HepG2 (cell line): ENCODE measurements around the gene ERVH48-1. TPM values are rescaled to one million over a fixed set of nuclear protein-coding genes. Genes with fewer than 3 reads are reported as not detected.

Experiments used
- ATAC-seq: fragments of 200-7000 bp; cut with Tn5 transposase; 3 replicates; pipeline ENCODE4 v1.9.1; 2020; ENCODE audit warnings: mild to moderate bottlenecking, moderate library complexity
- BruUV-seq: library from RNA; stranded (reverse); fragments of 400-500 nt; replicated peaks from 2 replicates; lab custom pipeline; 2021; lab: Mats Ljungman, UMichigan
- CTCF ChIA-PET: fragments of 300-600 bp; formaldehyde crosslinking; extraction: SDS; loops from one replicate; lab custom pipeline; 2021; ENCODE audit warnings: low total read pairs, inconsistent platforms, low intra/inter-chr PET ratio; lab: Yijun Ruan, JAX
- POLR2A ChIA-PET: fragments of 350-600 bp; sonication (Branson Sonifier 250); formaldehyde crosslinking; loops from one replicate; lab custom pipeline; 2020; ENCODE audit warnings: antibody characterized with exemption, inconsistent platforms; lab: Yijun Ruan, JAX
- DNase-seq: peaks from one replicate; pipeline ENCODE4 v3.0.0-alpha.2; 2015; ENCODE audit warnings: low spot score
- FAIRE-seq: peaks from 3 replicates; lab custom pipeline; 2011; peaks lifted over from hg19 to GRCh38; lab: Jason Lieb, UNC
- H2AFZ ChIP-seq: one replicate; pipeline ENCODE4 v1.6.1; 2011; ENCODE audit warnings: low read length, inconsistent platforms
- H3K27ac ChIP-seq: fragments of 300-600 bp; 3 replicates; pipeline ENCODE4 v1.8.0; 2011; ENCODE audit warnings: mixed run types, mild to moderate bottlenecking, mixed read lengths, low read length, inconsistent platforms; ENCODE audit not compliant: insufficient read depth; ENCODE audit errors: extremely low read length
- H3K27me3 ChIP-seq, 2 experiments: fragments of 200-600 bp in 1 of 2; 2 replicates in 1 of 2; 3 replicates in 1 of 2; pipeline versions ENCODE4 v1.6.0 to v1.8.0; 2011; ENCODE audit warnings: low read length in 2 of 2, mild to moderate bottlenecking in 2 of 2, moderate library complexity in 2 of 2, inconsistent platforms in 1 of 2; ENCODE audit not compliant: insufficient read depth in 2 of 2, control insufficient read depth in 1 of 2
- H3K36me3 ChIP-seq, 2 experiments: fragments of 200-600 bp in 1 of 2; replicated peaks in 1 of 2; 2 replicates in 1 of 2; 3 replicates in 1 of 2; pipeline versions ENCODE4 v1.5.1 to v1.8.0; 2011; ENCODE audit warnings: low read length in 2 of 2, inconsistent platforms in 1 of 2; ENCODE audit not compliant: insufficient read depth in 2 of 2, control insufficient read depth in 1 of 2
- H3K4me1 ChIP-seq: 2 replicates; pipeline ENCODE4 v1.5.1; 2012; ENCODE audit warnings: low read length, inconsistent platforms; ENCODE audit not compliant: insufficient read depth
- H3K4me2 ChIP-seq: 2 replicates; pipeline ENCODE4 v1.6.0; 2011; ENCODE audit warnings: low read depth, low read length, inconsistent platforms
- H3K4me3 ChIP-seq, 3 experiments: fragments of 200-600 bp in 1 of 3; sonication (generic), shearing (Covaris generic) in 1 of 3; replicated peaks in 1 of 3; 2 replicates each; pipeline ENCODE4 v1.5.1; 2011 to 2016; ENCODE audit warnings: low read length in 3 of 3, inconsistent platforms in 2 of 3, low read depth in 2 of 3, mild to moderate bottlenecking in 2 of 3, control low read depth in 1 of 3, mixed read lengths in 1 of 3; ENCODE audit not compliant: insufficient read depth in 1 of 3
- H3K79me2 ChIP-seq: one replicate; pipeline ENCODE4 v1.6.1; 2011; ENCODE audit warnings: low read length, inconsistent platforms; ENCODE audit not compliant: insufficient read depth
- H3K9ac ChIP-seq: 2 replicates; pipeline ENCODE4 v1.6.0; 2011; ENCODE audit warnings: mild to moderate bottlenecking, low read depth, low read length, inconsistent platforms; ENCODE audit not compliant: insufficient read depth
- H3K9me3 ChIP-seq: 2 replicates; pipeline ENCODE4 v1.5.1; 2012; ENCODE audit warnings: mild to moderate bottlenecking, low read length
- H4K20me1 ChIP-seq: 2 replicates; pipeline ENCODE4 v1.6.0; 2011; ENCODE audit warnings: inconsistent platforms, mild to moderate bottlenecking, low read length, moderate library complexity; ENCODE audit not compliant: insufficient read depth
- CTCF ChIP-seq: sonication (generic); formaldehyde crosslinking; IDR thresholded peaks from 2 replicates; pipeline ENCODE4 v1.5.0; 2020; ENCODE audit warnings: mild to moderate bottlenecking, missing genetic modification reagents, moderate library complexity
- ELF1 ChIP-seq: sonication (generic); formaldehyde crosslinking; IDR thresholded peaks from 2 replicates; pipeline ENCODE4 v1.4.0; 2020; ENCODE audit warnings: missing genetic modification reagents
- ELF3 ChIP-seq: IDR thresholded peaks from 2 replicates; pipeline ENCODE4 v1.6.1; 2016; ENCODE audit warnings: missing genetic modification reagents, missing compliant biosample characterization
- ERF ChIP-seq: IDR thresholded peaks from 2 replicates; pipeline ENCODE4 v1.6.1; 2018; ENCODE audit warnings: missing biosample characterization, missing genetic modification reagents
- FOXM1 ChIP-seq: sonication (generic); formaldehyde crosslinking; IDR thresholded peaks from 2 replicates; pipeline ENCODE4 v1.5.0; 2020; ENCODE audit warnings: missing genetic modification reagents
- GABPB1 ChIP-seq: IDR thresholded peaks from 2 replicates; pipeline ENCODE4 v1.6.1; 2016; ENCODE audit warnings: mild to moderate bottlenecking, missing genetic modification reagents, moderate library complexity, missing compliant biosample characterization
- GATAD1 ChIP-seq: IDR thresholded peaks from 2 replicates; pipeline ENCODE4 v1.6.1; 2016; ENCODE audit warnings: missing genetic modification reagents, missing compliant biosample characterization
- KMT2B ChIP-seq: IDR thresholded peaks from 2 replicates; pipeline ENCODE4 v1.6.1; 2016; ENCODE audit warnings: missing genetic modification reagents, missing compliant biosample characterization
- MAFK ChIP-seq, 2 experiments: IDR thresholded peaks in 1 of 2; conservative IDR thresholded peaks in 1 of 2; 2 replicates each; pipeline ENCODE4 v1.6.1; 2011; ENCODE audit warnings: improper control_type of control experiment in 2 of 2, low read length in 2 of 2
- NR2F2 ChIP-seq: IDR thresholded peaks from 2 replicates; pipeline ENCODE4 v1.6.1; 2012; ENCODE audit warnings: low read depth, inconsistent platforms, borderline replicate concordance
- PAX8 ChIP-seq: sonication (generic); formaldehyde crosslinking; IDR thresholded peaks from 2 replicates; pipeline ENCODE4 v1.8.0; 2022; ENCODE audit warnings: mild to moderate bottlenecking, missing genetic modification reagents, borderline replicate concordance
- SIN3A ChIP-seq: IDR thresholded peaks from 2 replicates; pipeline ENCODE4 v1.6.1; 2011; ENCODE audit warnings: low read depth, mild to moderate bottlenecking, control low read depth, low read length, borderline replicate concordance
- SMC3 ChIP-seq: IDR thresholded peaks from 2 replicates; pipeline ENCODE4 v1.6.1; 2011; ENCODE audit warnings: low read length, improper control_type of control experiment
- SNRNP70 ChIP-seq: fragments of 200-400 bp; formaldehyde crosslinking; IDR thresholded peaks from 2 replicates; pipeline ENCODE4 v1.6.1; 2017; ENCODE audit warnings: mild to moderate bottlenecking, low read depth, low read length, moderate library complexity
- STAT5B ChIP-seq: sonication (generic); formaldehyde crosslinking; IDR thresholded peaks from 2 replicates; pipeline ENCODE4 v1.4.0; 2020; ENCODE audit warnings: missing genetic modification reagents
- ZNF605 ChIP-seq: sonication (generic); formaldehyde crosslinking; IDR thresholded peaks from 2 replicates; pipeline ENCODE4 v1.8.0; 2022; ENCODE audit warnings: mild to moderate bottlenecking, missing genetic modification reagents
- ZNF788 ChIP-seq: sonication (generic); formaldehyde crosslinking; IDR thresholded peaks from 2 replicates; pipeline ENCODE4 v1.5.0; 2020; ENCODE audit warnings: mild to moderate bottlenecking, missing genetic modification reagents, borderline replicate concordance
- WGBS: methylation state at CpG from one replicate; pipeline ENCODE4 v1.1.6; 2017; ENCODE audit warnings: low lambda C conversion rate; 5-methylcytosine and 5-hydroxymethylcytosine counted together
- in situ Hi-C: cut with HindIII; loops from 2 replicates; pipeline ENCODE4 v1.10.0; 2017; ENCODE audit warnings: low pct_unique_long_range_greater_than_20kb; ENCODE audit not compliant: extremely low pct_ligation_motif_present
- intact Hi-C: fragments of 100-400 bp; cut with micrococcal nuclease; formaldehyde crosslinking; loops from one replicate; pipeline ENCODE4 v1.10.0; 2022; ENCODE audit not compliant: unreplicated experiment
- polyA plus RNA-seq, 8 experiments: library from polyadenylated mRNA; depleted of rRNA in 3 of 8; stranded (reverse) in 7 of 8; unstranded in 1 of 8; fragments of >200 nt; fragmentation: Illumina TruSeq in 4 of 8; extraction: Trizol in 4 of 8; gene quantifications; 2 replicates each; pipeline versions ENCODE4 v1.2.1 to v1.2.3, GENCODE V29; 2011 to 2016; ENCODE audit warnings: low read depth in 4 of 8, missing spikeins in 1 of 8, mixed read lengths in 1 of 8; ENCODE audit not compliant: insufficient read depth in 1 of 8
- total RNA-seq, 5 experiments: library from RNA; depleted of rRNA; stranded (reverse); fragments of >200 nt; fragmentation: Illumina TruSeq; extraction: Trizol; gene quantifications; 2 replicates each; pipeline ENCODE4 v1.2.3, GENCODE V29; 2016; ENCODE audit warnings: low read depth in 1 of 5
- TF ChIP-seq, protein P1 (sequence below): sonication (generic); formaldehyde crosslinking; conservative IDR thresholded peaks from 2 replicates; pipeline ENCODE4 v1.8.0; 2022; ENCODE audit warnings: mild to moderate bottlenecking, moderate library complexity, missing genetic modification reagents
- TF ChIP-seq, protein P2 (sequence below): IDR thresholded peaks from 2 replicates; pipeline ENCODE4 v1.6.1; 2016; ENCODE audit warnings: mild to moderate bottlenecking

ERVH48-1 gene
- total and polyA plus RNA-seq, 2 of the 13 experiments (the other 11 are each of a cell fraction or from before 2014, with no cell fraction given) = 1.8 TPM; not detected in 1

- TF ChIP-seq, protein P1, sequence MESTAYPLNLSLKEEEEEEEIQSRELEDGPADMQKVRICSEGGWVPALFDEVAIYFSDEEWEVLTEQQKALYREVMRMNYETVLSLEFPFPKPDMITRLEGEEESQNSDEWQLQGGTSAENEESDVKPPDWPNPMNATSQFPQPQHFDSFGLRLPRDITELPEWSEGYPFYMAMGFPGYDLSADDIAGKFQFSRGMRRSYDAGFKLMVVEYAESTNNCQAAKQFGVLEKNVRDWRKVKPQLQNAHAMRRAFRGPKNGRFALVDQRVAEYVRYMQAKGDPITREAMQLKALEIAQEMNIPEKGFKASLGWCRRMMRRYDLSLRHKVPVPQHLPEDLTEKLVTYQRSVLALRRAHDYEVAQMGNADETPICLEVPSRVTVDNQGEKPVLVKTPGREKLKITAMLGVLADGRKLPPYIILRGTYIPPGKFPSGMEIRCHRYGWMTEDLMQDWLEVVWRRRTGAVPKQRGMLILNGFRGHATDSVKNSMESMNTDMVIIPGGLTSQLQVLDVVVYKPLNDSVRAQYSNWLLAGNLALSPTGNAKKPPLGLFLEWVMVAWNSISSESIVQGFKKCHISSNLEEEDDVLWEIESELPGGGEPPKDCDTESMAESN (CRISPR knock-in tag) = no peak
- TF ChIP-seq NR2F2 = no peak
- TF ChIP-seq SNRNP70 = no peak
- no peak for TF ChIP-seq ZNF605 (CRISPR knock-in tag)
- TF ChIP-seq MAFK (conservative IDR thresholded peaks at IDR 0.05 in 1 of 2, IDR thresholded peaks at IDR 0.05 in 1 of 2; ENCODE audit: low read length in 2 of 2) = peak; percentile 44 to 52; a peak in 2 of 4 replicates
- TF ChIP-seq FOXM1 (CRISPR knock-in tag) = no peak
- no peak for TF ChIP-seq KMT2B (CRISPR knock-in tag)
These were observed 1.0 kb downstream of the ERVH48-1 start (continued) for GRCh38 chr21:42924433-42924751.

DNA sequence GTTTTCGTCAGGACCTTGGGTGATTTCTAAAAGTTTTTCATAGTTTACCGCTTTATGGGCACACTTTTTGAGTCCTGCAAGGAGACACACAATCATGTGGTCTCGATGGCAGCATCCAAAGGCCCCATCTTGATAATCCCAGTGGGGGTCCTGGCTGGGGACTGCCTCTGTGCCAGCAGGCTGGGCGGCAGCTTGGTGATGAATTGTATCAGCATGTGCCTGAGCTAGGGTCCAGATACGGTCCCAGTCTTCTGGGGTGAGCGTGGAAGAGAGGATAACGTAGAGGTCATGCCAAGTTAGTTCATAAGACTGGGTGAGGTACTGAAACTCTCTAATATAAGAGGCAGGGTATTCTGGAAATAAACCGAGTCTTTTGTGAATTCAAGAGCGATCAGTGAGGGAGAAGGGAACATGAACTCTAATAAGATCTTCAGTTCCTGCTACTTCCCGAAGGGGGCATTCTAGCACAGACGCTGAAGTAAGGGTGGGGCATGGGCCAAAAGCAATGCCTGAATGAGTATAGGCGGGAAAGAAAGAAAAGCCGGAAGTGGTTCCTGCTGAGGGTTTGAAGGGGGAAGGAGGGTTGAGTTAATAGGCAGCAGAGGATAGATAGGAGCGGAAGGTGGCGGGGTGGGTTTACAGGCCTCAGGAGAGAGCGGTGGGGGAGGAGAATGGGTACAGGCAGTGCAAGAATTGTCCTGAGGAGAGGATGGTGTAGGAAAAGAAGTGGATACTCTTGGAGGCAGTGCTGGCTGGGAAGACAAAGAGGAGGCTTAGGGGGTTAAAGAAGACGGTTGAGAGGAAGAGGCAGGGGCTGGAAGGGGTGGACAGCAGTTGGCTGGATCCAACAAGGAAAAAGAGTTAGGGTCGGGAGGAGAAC is 1.6 kb downstream of the ERVH48-1 start:
- Histone ChIP-seq H3K27ac (no peak overlapping the region), H3K36me3 (no peaks in the 10 kb centered on the region), H3K27me3 (peaks cover 0 to 1% of the 10 kb centered on the region in 2 experiments; a peak in 2 of 5 replicates), H3K9me3 (no peaks in the 10 kb centered on the region), H3K4me3 (no peak overlapping the region), H3K79me2 (no peaks in the 10 kb centered on the region), H3K4me2 (peak overlapping the region; percentile 27; the same call in 1 of the 2 replicates), H3K9ac (no peak overlapping the region), H4K20me1 (no peaks in the 10 kb centered on the region), H3K4me1 (peaks cover 14% of the 10 kb centered on the region), H2AFZ (no peak overlapping the region)
- in situ Hi-C loops = no loop called here
- DNase-seq (peak; percentile 83), FAIRE-seq (peak; percentile 93), ATAC-seq (peak; percentile 81)
- POLR2A ChIA-PET = no interaction called here
- CTCF ChIA-PET = no interaction called here
- no TSS peak for BruUV-seq
- intact Hi-C loops = loop anchor here (5.0 kb wide), 1 partner anchor 49 kb away; the partner anchor contains the start of gene PKNOX1
- WGBS = 43% methylated on average over 18 of the region's 18 CpGs
- TF ChIP-seq SIN3A (0 out of 2 replicates have a peak, but pooled peaks have one; percentile 26), ERF (CRISPR knock-in tag) (0 out of 2 replicates have a peak, but pooled peaks have one; percentile 40), ELF1 (CRISPR knock-in tag) (peak; percentile 85), ZNF788 (CRISPR knock-in tag) (no peak), CTCF (CRISPR knock-in tag) (peak; percentile 84), STAT5B (CRISPR knock-in tag) (no peak), SMC3 (peak; percentile 86), ELF3 (peak; percentile 26; the same call in 1 of the 2 replicates), PAX8 (no peak), GABPB1 (CRISPR knock-in tag) (peak; percentile 44; the same call in 1 of the 2 replicates), GATAD1 (CRISPR knock-in tag) (0 out of 2 replicates have a peak, but pooled peaks have one; percentile 26)
- TF ChIP-seq, protein P2, sequence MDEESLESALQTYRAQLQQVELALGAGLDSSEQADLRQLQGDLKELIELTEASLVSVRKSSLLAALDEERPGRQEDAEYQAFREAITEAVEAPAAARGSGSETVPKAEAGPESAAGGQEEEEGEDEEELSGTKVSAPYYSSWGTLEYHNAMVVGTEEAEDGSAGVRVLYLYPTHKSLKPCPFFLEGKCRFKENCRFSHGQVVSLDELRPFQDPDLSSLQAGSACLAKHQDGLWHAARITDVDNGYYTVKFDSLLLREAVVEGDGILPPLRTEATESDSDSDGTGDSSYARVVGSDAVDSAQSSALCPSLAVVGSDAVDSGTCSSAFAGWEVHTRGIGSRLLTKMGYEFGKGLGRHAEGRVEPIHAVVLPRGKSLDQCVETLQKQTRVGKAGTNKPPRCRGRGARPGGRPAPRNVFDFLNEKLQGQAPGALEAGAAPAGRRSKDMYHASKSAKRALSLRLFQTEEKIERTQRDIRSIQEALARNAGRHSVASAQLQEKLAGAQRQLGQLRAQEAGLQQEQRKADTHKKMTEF (CRISPR knock-in tag) = 0 out of 2 replicates have a peak, but pooled peaks have one; percentile 25
